HG03039 (cell line): Measurements from ENCODE around the gene MRTFB.
"Not testable (repeated sequence)": the region's sequence is repeated elsewhere in the genome, so short reads cannot be mapped to it uniquely, and the experiment has no call there.

ENCODE experiments used
- ATAC-seq: cut with Tn5 transposase; IDR thresholded peaks from one replicate; pipeline ENCODE4 v1.9.1; 2021; ENCODE audit warnings: mild to moderate bottlenecking, moderate library complexity; ENCODE audit not compliant: unreplicated experiment

MRTFB gene

GRCh38 chr16:14104066-14104465, 32.9 kb downstream of the MRTFB start:
- ATAC-seq: no peak

GRCh38 chr16:14105760-14106375, 34.7 kb downstream of the MRTFB start:
- ATAC-seq: no peak

DNA sequence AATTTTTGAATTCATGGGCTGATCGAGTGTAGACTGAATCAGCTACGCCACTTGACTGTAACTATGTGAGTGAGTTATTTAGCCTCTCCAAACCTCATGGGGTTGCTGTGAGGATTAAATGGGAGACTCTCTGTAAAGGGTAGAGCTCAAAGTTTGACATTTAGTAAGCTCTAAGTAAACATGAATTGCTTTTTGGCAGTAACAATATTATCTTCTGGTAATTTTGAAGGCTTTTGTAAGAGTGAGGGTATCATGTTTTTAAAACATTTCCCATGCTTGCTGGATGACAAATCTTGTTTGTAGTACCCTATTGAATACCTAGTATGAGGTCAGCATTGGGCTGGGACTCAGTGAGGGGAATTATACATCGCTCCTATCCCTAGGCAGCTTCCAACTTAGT, 35.3 kb downstream of the MRTFB start:
- no peak for ATAC-seq

DNA sequence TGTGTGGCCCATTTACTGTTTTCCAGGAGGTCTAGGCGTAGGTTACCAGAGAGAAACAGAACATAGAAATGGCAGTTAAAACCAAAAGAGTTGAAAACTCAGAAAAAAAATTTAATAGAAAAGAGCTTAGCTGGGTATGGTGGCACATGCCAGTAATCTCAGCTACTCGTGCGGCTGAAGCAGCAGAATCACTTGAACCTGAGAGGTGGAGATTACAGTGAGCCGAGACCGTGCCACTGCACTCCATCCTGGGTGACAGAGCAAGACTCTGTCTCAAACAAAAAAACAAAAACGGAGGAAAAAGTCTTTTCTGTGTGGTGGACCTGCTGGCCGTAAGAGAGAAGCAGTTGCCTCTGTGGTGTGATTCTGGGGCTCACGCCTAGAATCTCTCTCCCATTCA, 35.8 kb downstream of the MRTFB start:
- no peak for ATAC-seq

- ATAC-seq: no peak
These were observed 38.1 kb downstream of the MRTFB start for GRCh38 chr16:14109077-14109775.

DNA sequence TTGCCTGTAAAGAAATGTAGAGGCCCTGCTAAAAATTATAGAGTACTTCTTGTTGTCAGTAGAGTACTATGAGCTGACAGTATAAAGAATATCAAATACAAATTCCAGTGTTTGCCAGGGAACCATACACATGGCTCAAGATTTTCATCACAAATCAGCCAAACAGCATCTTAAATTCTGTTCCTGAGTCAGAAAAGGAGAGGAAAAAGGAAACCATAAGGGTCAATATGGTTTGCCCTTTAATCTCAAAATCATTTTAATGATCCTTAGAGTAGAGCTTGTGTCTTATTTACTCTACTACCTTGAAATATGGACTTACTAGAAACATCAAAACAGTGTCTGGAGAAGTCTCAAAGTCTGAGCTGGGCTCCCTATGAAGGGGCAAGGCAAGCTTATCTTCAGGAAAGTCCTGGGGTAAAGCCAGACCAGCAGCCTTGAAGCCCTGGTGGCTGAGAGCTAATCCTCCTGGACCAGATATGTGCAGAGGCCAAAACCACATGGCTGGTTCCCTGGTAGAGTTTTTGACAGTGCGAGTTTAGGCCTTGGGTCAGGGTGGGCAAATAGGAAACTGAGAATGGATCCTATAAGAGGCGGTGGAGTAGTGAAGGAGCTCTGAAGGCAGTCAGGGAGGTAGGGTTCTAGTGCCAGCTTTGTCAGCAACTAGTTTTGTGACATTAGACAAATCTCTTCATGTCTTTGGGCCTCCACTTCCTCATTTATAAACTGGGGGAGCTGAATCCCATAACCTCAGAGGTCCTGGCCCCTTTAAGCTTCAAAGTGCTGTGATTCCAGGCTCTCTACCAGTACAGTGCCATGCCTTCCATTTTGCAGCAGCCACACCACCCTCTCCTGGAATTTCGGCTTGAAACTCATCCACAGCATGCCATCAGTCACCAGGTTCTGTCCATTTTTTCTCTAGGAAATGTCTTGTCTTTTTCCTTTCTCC, 38.9 kb downstream of the MRTFB start:
- ATAC-seq: no peak

DNA sequence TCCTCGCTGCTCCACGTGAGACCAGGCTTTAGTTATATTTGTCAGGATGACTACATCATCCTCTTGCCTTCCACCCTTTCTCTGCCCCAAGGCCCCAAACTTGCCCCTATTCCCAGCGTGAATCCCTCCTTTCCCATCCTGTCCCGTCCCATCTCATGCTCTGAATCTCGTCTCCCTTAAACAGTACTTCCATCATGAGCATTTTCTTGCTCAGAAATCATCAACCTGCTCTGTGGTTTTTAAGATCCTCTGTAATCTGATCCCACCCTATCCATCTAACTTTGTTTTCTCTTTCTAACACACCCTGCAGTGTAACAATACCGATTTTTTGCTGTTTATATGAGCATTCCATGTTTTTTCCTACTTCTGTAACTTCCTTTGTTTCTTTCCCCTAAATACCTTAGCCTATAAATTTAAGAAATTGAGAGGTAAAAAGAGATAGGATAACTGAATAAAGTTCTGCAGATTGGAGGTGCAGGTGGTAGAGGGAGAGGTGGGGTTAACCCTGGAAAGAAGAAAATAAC, 39.7 kb downstream of the MRTFB start:
- ATAC-seq: no peak

DNA sequence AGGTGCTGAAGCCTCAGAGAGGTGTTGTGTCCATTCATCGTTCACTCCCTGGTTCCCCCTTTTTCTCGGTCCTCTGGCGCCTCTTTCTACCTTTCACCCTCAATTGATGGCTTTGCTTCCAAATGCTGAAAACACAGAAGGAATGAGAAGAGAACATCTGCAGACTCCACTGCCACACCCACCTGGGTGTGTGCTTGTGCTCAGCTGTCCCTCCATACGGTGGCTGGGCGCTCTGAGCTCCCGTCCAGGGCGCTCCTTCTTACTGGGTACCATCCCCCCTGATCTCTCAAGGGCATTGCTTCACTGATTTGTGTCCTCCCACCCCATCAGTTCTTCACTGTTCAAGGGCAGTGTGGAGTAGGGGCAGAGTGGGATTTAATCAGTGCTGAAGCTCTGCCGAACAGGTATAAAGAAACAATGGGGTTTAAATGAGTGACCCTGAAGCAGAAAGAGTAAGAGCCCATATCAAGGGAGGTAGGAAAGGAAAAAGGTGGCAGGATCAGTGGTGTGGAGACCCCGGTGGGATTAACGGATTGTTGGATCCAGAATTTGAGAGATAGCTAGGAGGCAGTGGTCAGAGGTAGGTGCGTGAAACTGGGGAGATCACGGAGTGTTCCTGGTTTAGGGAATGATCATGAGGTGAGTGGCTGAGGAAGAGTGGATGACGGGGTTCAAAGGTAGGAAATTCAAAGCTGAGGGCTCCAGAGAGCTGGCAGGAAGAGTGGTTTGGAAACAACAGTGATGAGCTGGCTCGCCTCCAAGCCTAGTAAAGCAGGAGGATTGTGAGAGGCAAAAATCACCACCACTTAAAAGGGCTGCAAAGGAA, 40.8 kb downstream of the MRTFB start:
- ATAC-seq: no peak

DNA sequence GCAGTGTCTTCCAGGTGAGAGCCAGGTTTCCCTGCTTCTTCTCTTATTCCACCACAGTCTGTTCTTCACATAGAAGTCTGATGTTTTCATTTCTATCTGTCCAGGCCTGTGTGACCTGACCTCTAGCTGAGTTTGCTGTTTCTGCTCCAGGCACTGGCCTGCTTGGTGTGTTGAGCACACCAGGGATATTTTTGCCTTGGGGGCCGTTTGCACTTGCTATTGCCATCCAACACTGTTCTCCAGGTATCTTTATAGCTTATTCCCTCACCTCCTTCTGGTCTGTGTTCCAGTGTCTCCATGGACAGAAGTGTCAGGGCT, 41.4 kb downstream of the MRTFB start:
- ATAC-seq: no peak

GRCh38 chr16:14113344-14113743, 42.2 kb downstream of the MRTFB start:
- ATAC-seq: no peak

GRCh38 chr16:14117051-14117450, 45.9 kb downstream of the MRTFB start:
- ATAC-seq: no peak

DNA sequence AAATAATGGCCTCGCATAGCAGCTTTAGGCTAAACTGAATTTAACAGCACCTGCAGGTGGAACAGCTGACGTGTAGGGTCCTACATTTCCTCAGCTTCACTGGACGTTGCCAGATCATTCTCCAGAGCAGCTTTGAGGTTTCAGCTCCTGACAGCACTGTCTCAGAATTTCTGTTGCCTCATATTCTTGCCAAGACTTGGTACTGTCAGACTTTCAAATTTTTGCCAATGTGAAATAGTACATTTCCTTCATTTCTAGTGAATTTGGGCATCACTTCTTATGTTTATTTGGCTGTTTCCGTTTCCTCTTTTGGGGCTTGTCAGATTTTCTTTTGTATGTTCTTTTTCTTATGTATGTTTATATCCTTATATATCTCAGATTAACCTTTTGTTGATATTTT, 48.7 kb downstream of the MRTFB start:
- no peak for ATAC-seq

DNA sequence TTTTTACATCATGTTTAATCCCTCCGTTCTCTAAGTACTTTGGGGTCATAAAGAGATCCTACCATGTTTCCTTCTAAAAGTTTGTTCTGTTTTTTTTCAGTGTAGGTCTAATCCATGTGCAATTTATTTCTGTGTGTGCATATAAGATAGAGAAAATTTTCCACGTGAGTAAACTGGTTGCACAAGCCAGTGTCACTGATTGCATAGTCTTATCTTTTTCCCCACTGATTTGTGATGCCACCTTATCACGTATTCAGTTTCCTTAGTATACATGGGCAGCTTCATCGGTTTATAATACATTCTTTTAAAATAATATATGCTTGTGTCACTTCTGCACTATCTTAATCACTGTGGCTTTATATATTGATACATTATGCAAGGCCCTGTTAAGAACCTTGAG, 49.2 kb downstream of the MRTFB start:
- no peak for ATAC-seq

GRCh38 chr16:14121142-14121541, 50.0 kb downstream of the MRTFB start:
- ATAC-seq: no peak

DNA sequence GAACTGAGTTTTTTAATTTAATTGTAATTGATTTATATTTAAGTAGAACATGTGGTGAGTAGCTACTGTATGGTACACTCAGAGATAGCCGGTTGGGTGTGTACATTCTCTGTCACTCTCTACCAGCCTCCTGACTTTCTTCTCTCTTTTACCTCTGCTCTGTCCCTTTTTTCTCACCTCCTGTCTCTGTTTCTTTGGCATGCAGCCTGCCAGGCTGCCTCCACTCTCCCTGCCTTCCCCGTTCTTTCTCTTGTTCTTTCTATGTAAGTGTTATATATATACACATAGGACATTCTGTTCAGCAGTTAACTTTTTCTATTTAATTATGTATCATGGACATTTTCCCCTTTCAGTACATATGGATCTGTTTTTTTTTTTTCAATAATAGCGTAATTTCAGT, 50.8 kb downstream of the MRTFB start:
- ATAC-seq: no peak

DNA sequence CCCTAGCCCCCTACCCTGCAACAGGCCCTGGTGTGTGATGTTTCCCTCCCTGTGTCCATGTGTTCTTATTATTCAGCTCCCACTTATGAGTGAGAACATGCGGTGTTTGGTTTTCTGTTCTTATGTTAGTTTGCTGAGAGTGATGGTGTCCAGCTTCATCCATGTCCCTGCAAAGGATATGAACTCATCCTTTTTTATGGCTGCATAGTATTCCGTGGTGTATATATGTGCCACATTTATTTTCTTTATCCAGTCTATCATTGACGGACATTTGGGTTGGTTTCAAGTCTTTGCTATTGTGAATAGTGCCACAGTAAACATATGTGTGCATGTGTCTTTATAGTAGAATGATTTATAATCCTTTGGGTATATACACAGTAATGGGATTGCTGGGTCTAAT, 51.3 kb downstream of the MRTFB start:
- ATAC-seq: not testable (repeated sequence)

DNA sequence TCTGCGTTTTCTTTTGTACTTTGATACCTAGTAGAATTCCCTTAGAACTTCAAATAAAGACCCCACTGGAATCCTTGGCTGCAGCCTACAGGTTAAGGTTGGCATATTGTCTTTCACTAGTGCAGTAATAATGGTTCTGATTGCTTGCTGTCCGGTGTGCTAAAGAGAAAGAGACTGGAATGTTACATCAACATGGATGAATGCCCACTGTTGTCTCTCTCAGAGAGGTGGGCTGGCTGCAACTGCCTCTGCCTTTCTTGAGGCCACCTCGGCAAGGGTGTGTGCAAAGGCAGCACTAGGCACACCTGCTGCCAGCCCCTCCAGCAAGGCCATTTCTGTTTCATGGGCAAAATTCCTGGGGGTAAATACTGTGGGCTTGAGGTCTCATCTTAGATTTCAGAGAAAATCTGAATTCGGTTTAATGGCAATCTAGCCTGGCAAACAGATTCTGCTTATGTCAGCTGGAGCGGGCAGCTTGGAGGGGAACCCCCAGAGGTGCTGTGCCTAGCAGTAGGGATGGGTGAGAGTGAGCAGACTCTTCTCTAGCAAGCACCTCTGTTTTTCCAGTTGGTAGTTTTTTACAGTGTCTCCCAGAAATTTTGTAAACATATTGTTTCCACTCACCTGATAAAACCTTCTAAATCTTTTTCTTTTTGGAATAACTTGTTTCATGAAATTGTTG, 54.0 kb downstream of the MRTFB start:
- no peak for ATAC-seq

- ATAC-seq: no peak
These were observed 54.6 kb downstream of the MRTFB start for GRCh38 chr16:14125708-14126107.

GRCh38 chr16:14128097-14128496, 57.0 kb downstream of the MRTFB start:
- no peak for ATAC-seq

GRCh38 chr16:14129502-14129901, 58.4 kb downstream of the MRTFB start:
- no peak for ATAC-seq
